Parathyroid adenoma (tissue), 2 donors: ENCODE data around the gene ZRSR2.

Experiments used
- H2AFZ ChIP-seq: fragments of 300-600 bp; sonication (generic); one replicate; pipeline ENCODE4 v1.7.0; 2017; ENCODE audit warnings: antibody characterized with exemption, mild to moderate bottlenecking
- H3K27ac ChIP-seq: fragments of 300-600 bp; sonication (generic); one replicate; pipeline ENCODE4 v1.7.0; 2017
- H3K27me3 ChIP-seq: fragments of 300-600 bp; sonication (generic); one replicate; pipeline ENCODE4 v1.7.0; 2017; ENCODE audit warnings: low read length; ENCODE audit not compliant: control insufficient read depth, insufficient read depth
- H3K36me3 ChIP-seq: fragments of 300-600 bp; sonication (generic); one replicate; pipeline ENCODE4 v1.7.0; 2017; ENCODE audit warnings: low read length; ENCODE audit not compliant: control insufficient read depth, insufficient read depth
- H3K4me1 ChIP-seq: fragments of 300-600 bp; sonication (generic); one replicate; pipeline ENCODE4 v1.7.0; 2017; ENCODE audit warnings: control low read depth
- H3K4me2 ChIP-seq: fragments of 300-600 bp; sonication (generic); one replicate; pipeline ENCODE4 v1.7.0; 2017; ENCODE audit warnings: low read length
- H3K4me3 ChIP-seq: fragments of 300-600 bp; sonication (generic); one replicate; pipeline ENCODE4 v1.7.0; 2017; ENCODE audit warnings: low read depth, low read length
- H3K79me2 ChIP-seq: fragments of 300-600 bp; sonication (generic); one replicate; pipeline ENCODE4 v1.7.0; 2017; ENCODE audit warnings: control low read depth
- H3K9ac ChIP-seq: fragments of 300-600 bp; sonication (generic); one replicate; pipeline ENCODE4 v1.7.0; 2017; ENCODE audit warnings: mild to moderate bottlenecking
- H3K9me3 ChIP-seq: fragments of 300-600 bp; sonication (generic); one replicate; pipeline ENCODE4 v1.7.0; 2017; ENCODE audit warnings: low read length; ENCODE audit not compliant: control insufficient read depth
- TF ChIP-seq, protein P1 (sequence below): fragments of 300-600 bp; sonication (generic); IDR thresholded peaks from one replicate; pipeline ENCODE4 v1.7.0; 2017; ENCODE audit warnings: antibody characterized with exemption, mild to moderate bottlenecking
- donor health status: primary hyperparathyroidism.

Gene ZRSR2

GRCh38 chrX:15813416-15813815 is 23.1 kb downstream of the ZRSR2 start:
- Histone ChIP-seq H3K4me2 (no peak overlapping the region), H3K27me3 (no peaks in the 10 kb centered on the region), H3K4me3 (no peak overlapping the region), H3K4me1 (no peaks in the 10 kb centered on the region), H2AFZ (no peak overlapping the region), H3K79me2 (no peaks in the 10 kb centered on the region), H3K27ac (no peak overlapping the region), H3K36me3 (no peaks in the 10 kb centered on the region), H3K9ac (no peak overlapping the region), H3K9me3 (no peaks in the 10 kb centered on the region)
- TF ChIP-seq, protein P1, sequence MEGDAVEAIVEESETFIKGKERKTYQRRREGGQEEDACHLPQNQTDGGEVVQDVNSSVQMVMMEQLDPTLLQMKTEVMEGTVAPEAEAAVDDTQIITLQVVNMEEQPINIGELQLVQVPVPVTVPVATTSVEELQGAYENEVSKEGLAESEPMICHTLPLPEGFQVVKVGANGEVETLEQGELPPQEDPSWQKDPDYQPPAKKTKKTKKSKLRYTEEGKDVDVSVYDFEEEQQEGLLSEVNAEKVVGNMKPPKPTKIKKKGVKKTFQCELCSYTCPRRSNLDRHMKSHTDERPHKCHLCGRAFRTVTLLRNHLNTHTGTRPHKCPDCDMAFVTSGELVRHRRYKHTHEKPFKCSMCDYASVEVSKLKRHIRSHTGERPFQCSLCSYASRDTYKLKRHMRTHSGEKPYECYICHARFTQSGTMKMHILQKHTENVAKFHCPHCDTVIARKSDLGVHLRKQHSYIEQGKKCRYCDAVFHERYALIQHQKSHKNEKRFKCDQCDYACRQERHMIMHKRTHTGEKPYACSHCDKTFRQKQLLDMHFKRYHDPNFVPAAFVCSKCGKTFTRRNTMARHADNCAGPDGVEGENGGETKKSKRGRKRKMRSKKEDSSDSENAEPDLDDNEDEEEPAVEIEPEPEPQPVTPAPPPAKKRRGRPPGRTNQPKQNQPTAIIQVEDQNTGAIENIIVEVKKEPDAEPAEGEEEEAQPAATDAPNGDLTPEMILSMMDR, result no peak

DNA sequence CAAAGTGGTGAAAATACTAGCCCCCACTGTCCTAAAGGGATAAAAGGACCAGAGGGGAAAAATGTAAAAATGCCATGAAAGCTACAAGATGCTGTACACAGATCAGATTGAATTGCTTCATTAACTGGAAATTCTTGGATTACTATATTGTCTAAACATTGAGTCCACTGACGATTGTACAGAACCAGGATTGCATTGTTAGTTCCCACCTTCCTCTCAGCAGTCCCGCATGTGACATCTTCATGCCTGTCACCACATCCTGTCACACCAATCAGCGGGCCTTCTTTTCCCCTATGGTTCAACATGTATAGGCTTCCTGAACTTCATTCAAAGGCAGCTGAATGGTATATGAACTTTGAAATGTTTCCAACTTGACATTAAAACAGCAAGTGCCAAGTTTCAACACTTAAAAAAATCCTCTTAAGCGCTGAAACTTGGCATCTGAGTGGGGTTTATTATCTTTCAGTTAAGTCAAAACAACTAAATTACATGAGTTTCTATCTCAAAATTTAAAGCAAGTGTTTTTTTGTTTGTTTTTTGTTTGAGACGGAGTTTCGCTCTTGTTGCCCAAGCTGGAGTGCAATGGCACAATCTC is 24.6 kb downstream of the ZRSR2 start:
- Histone ChIP-seq H3K36me3 (no peaks in the 10 kb centered on the region), H3K27me3 (no peaks in the 10 kb centered on the region), H3K9me3 (no peaks in the 10 kb centered on the region)

DNA sequence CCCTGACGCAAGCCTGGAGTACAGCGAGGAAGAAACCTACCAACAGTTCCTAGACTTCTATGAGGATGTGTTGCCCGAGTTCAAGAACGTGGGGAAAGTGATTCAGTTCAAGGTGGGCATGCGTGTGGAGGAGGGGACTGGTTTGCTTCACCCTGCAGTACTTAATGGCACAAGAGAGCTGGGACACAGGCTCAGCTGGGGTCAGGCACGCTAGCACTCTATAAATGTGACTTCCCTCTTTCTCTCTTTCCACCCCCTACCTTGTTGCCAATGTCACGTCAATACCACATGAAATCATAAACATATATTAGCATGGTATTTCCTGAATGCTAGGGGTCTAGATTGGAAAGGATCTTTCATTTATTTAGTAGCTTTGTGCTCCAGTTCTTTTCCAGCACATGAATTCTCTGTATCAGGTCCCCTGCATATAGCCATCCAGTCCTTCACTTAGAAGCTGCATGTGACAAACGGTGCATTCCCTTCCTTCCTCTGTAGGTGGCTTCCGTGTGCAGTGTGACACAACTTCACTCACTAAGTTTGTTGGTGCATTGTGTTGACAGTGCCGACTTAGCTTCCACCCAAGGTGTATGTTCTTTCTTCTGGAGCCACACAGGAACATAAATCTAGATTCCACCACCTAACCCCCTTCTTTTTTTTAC is 25.6 kb downstream of the ZRSR2 start:
- Histone ChIP-seq H3K36me3 (no peaks in the 10 kb centered on the region), H3K27ac (no peak overlapping the region)

More for the DNA sequence above, 24.6 kb downstream of the ZRSR2 start:
- Histone ChIP-seq H3K9ac (no peak overlapping the region), H2AFZ (no peak overlapping the region), H3K4me3 (no peak overlapping the region), H3K79me2 (no peaks in the 10 kb centered on the region), H3K27ac (no peak overlapping the region), H3K4me2 (no peak overlapping the region), H3K4me1 (no peaks in the 10 kb centered on the region)
- TF ChIP-seq, protein P1, result no peak

DNA sequence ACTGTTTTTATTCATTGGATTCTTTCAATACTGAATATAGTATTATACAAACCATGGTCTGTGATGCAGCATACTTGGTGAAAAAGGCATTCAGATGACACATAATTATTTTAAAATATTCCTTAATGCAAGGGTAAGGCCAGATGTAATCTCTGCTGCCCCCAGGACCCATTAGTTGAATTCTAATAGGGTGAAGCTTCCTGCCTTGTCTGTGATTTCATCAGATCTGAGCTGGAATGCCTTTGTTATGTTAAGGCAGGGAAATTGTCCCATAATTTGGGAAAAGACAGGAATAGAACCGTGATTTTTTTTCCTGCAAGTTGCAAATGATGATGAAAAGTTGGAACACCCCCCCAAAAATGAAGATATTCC is 26.1 kb downstream of the ZRSR2 start:
- Histone ChIP-seq H3K9me3 (no peaks in the 10 kb centered on the region), H3K27ac (no peak overlapping the region), H3K79me2 (no peaks in the 10 kb centered on the region), H2AFZ (no peak overlapping the region), H3K36me3 (no peaks in the 10 kb centered on the region), H3K4me3 (no peak overlapping the region), H3K4me1 (no peaks in the 10 kb centered on the region), H3K27me3 (no peaks in the 10 kb centered on the region), H3K9ac (no peak overlapping the region), H3K4me2 (no peak overlapping the region)
- TF ChIP-seq, protein P1, result no peak

More for the DNA sequence above, 25.6 kb downstream of the ZRSR2 start:
- H3K4me2 ChIP-seq, result no peak overlapping the region
- no peak overlapping the region for H2AFZ ChIP-seq
- no peaks in the 10 kb centered on the region for H3K9me3 ChIP-seq
- no peak overlapping the region for H3K9ac ChIP-seq
- no peak overlapping the region for H3K4me3 ChIP-seq
- TF ChIP-seq, protein P1, result no peak
- no peaks in the 10 kb centered on the region for H3K4me1 ChIP-seq
- no peaks in the 10 kb centered on the region for H3K27me3 ChIP-seq
- no peaks in the 10 kb centered on the region for H3K79me2 ChIP-seq

DNA sequence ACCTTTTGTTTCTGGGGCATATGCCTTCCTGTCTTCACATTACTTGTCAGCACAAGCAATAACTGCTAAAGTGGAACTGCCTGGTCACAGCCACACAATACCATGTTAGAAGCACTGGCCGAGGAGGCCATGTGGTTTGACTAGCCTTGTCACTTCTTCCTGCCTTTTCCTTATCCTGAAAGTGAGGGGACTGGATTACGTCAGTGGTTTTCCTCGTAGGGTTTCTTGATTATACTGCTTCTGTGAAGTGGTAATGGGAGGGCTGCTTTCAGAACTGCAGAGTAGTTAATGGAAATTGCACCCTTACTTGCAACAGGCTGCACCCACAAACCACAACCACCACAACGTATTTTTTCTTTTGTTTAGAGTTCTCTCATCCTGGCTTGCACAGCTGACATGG is 26.6 kb downstream of the ZRSR2 start:
- no peaks in the 10 kb centered on the region for H3K79me2 ChIP-seq
- H3K4me1 ChIP-seq, result no peaks in the 10 kb centered on the region
- no peak overlapping the region for H2AFZ ChIP-seq
- no peaks in the 10 kb centered on the region for H3K27me3 ChIP-seq
- TF ChIP-seq, protein P1, result no peak
- no peak overlapping the region for H3K9ac ChIP-seq
- no peaks in the 10 kb centered on the region for H3K9me3 ChIP-seq
- H3K27ac ChIP-seq, result no peak overlapping the region
- no peak overlapping the region for H3K4me2 ChIP-seq
- no peaks in the 10 kb centered on the region for H3K36me3 ChIP-seq
- no peak overlapping the region for H3K4me3 ChIP-seq
